Measurements from ENCODE around the gene LRRC61.
A peak's percentile ranks its signal among the peaks of the same experiment; 100 is the strongest.

Gene LRRC61

DNA sequence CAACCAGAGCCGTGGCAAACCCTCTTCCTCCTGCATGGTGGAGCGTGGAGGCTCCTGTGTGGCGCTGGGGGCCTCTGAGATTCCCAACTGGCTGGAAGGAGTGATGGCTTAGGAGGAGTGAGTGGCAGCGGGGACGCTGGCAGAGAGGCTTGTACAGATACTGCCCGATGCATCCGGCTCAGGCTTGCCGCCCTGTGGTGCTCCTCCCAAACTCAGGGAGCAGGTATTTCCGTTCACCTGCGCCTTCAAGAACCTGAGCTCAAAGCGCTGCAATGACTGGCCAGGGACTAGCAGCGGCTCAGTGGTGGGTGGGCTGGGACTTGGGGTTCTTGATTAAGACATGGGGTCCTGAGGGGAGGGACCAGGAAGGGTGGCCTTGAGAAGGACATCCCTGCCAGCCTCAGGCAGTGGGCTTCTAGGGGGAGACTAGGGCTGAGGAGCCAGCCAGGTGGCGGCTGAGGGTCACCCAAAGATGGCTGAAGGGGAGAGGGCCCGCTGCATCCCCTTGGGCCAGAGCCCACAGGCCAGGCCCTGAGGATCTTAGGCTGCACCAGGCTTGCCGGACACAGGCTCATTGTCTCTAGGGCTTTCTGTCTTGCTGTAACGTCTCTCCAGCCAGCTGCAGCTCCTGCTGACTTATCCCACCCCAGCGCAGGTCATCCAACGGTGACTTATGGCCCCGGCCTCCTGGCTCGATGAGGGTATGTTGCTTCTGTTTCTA, 59.1 kb downstream of the LRRC61 start:
- Histone ChIP-seq H2BK5ac (ENCODE audit: low read depth, low read length, poor library complexity) (no peak overlapping the region), H3K4me2 (ENCODE audit: low read length) (no peak overlapping the region), H3K79me2 (ENCODE audit: control insufficient read depth, insufficient read depth, low read length, poor library complexity) (peaks cover 16% of the 10 kb centered on the region), H2BK120ac (ENCODE audit: insufficient read depth, low read length, poor library complexity) (no peak overlapping the region), H3K4ac (ENCODE audit: low read depth, low read length) (no peak overlapping the region), H3K4me3 (ENCODE audit: low read depth, low read length) (no peak overlapping the region), H2AFZ (ENCODE audit: insufficient read depth, low read length, poor library complexity) (no peak overlapping the region), H3K4me1 (ENCODE audit: control insufficient read depth in 1 of 2, insufficient read depth in 2 of 2, low read length in 2 of 2) (peaks cover 30 to 35% of the 10 kb centered on the region in 2 experiments), H2AK5ac (ENCODE audit: low read length) (peak overlapping the region; percentile 14), H3K9ac (ENCODE audit: low read length) (no peak overlapping the region), H3K27ac (ENCODE audit: low read depth, low read length) (no peak overlapping the region), H4K12ac (ENCODE audit: low read depth, low read length) (no peak overlapping the region), H4K91ac (ENCODE audit: low read depth, low read length) (peak overlapping the region; percentile 15), H3K23ac (ENCODE audit: low read length) (no peak overlapping the region), H2BK12ac (ENCODE audit: low read length) (peak overlapping the region; percentile 25), H3K9me3 (ENCODE audit: insufficient read depth, low read depth, low read length) (peaks cover 2% of the 10 kb centered on the region), H3K27me3 (ENCODE audit: insufficient read depth, low read length) (no peaks in the 10 kb centered on the region), H4K8ac (ENCODE audit: low read depth, low read length) (no peak overlapping the region), H3K18ac (ENCODE audit: low read length) (peak overlapping the region; percentile 49), H3K36me3 (ENCODE audit: control insufficient read depth in 1 of 2, insufficient read depth in 2 of 2, low read length in 2 of 2) (peaks cover 5 to 9% of the 10 kb centered on the region in 2 experiments), H3K79me1 (ENCODE audit: low read length) (peaks cover 24% of the 10 kb centered on the region), H3K14ac (ENCODE audit: low read length) (no peak overlapping the region)
- no peak for DNase-seq
- WGBS (ENCODE audit: extremely low coverage, insufficient coverage, insufficient read length): no CpG with 5 or more reads among the region's 20 CpGs

DNA sequence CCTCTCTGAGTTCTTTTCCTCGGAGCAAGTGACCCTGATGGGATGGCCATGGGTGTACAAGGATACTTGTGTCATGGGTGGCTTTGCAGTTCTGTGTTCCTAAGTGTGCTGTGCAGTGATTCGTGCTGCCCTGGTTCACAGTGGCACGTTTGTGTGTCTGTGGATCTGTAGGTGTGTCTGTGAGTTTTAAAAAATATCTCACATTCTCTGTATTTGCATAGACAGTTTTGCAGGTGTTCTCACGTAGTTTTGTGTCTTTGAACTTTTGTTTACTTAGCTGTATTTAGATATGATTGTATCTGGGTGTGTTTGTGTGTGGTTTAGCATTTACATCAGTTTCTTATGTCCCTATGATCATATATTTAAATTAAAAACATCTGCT, 59.7 kb downstream of the LRRC61 start:
- H3K14ac ChIP-seq (ENCODE audit: low read length): no peak overlapping the region
- H3K36me3 ChIP-seq (ENCODE audit: control insufficient read depth in 1 of 2, insufficient read depth in 2 of 2, low read length in 2 of 2): peaks cover 7 to 11% of the 10 kb centered on the region in 2 experiments
- H3K4me3 ChIP-seq (ENCODE audit: low read depth, low read length): no peak overlapping the region
- H3K4ac ChIP-seq (ENCODE audit: low read depth, low read length): no peak overlapping the region
- peaks cover 16% of the 10 kb centered on the region for H3K79me2 ChIP-seq (ENCODE audit: control insufficient read depth, insufficient read depth, low read length, poor library complexity)
- no peak overlapping the region for H3K9ac ChIP-seq (ENCODE audit: low read length)
- peaks cover 26 to 32% of the 10 kb centered on the region in 2 experiments for H3K4me1 ChIP-seq (ENCODE audit: control insufficient read depth in 1 of 2, insufficient read depth in 2 of 2, low read length in 2 of 2)
- H3K79me1 ChIP-seq (ENCODE audit: low read length): peaks cover 21% of the 10 kb centered on the region
- WGBS (ENCODE audit: extremely low coverage, insufficient coverage, insufficient read length): no CpG with 5 or more reads among the region's 4 CpGs
- H2BK5ac ChIP-seq (ENCODE audit: low read depth, low read length, poor library complexity): no peak overlapping the region
- H2BK12ac ChIP-seq (ENCODE audit: low read length): no peak overlapping the region
- H4K8ac ChIP-seq (ENCODE audit: low read depth, low read length): no peak overlapping the region
- H3K18ac ChIP-seq (ENCODE audit: low read length): no peak overlapping the region
- no peak overlapping the region for H4K12ac ChIP-seq (ENCODE audit: low read depth, low read length)
- H2AFZ ChIP-seq (ENCODE audit: insufficient read depth, low read length, poor library complexity): no peak overlapping the region
- no peak overlapping the region for H3K27ac ChIP-seq (ENCODE audit: low read depth, low read length)
- peak overlapping the region; percentile 15 for H4K91ac ChIP-seq (ENCODE audit: low read depth, low read length)
- no peak overlapping the region for H3K23ac ChIP-seq (ENCODE audit: low read length)
- peaks cover 2% of the 10 kb centered on the region for H3K9me3 ChIP-seq (ENCODE audit: insufficient read depth, low read depth, low read length)
- no peak overlapping the region for H2BK120ac ChIP-seq (ENCODE audit: insufficient read depth, low read length, poor library complexity)
- no peak overlapping the region for H2AK5ac ChIP-seq (ENCODE audit: low read length)
- DNase-seq: no peak
- H3K4me2 ChIP-seq (ENCODE audit: low read length): no peak overlapping the region
- H3K27me3 ChIP-seq (ENCODE audit: insufficient read depth, low read length): no peaks in the 10 kb centered on the region

DNA sequence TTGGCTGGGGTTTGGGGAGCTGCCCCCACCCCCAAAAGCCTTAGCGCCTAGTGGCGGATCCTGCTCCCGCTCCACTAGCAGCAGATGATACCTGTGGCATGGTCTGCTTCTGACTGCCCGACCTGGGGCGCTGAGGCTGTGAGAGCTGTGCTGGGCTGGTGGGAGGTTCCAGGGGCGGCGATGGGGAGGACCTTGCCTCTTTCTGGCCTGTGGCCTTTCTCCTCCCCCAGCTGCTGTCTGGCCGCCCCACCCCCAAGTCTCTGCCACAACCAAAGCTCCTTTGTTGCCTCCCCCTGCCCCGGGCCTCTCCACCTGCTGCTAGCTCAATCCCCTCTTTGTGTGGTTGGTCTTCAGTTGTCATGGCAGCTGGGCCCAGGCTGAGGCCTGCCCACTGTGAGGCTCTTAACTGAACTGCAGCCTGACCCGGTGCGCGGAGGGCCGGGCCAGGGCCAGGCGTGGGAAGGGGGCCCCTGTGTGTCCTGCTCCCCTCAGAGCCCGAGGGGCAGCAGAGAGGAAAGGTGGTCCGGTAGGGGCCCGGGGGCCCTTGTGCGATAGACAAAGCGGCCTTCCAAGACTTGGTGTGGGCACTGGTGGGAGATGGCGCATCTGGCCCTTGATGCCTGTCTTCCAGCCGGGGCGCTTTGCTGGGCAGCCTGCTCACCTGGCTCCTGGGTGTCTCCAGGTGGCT, 60.7 kb downstream of the LRRC61 start:
- peak overlapping the region; percentile 70 for H2BK12ac ChIP-seq (ENCODE audit: low read length)
- peaks cover 12% of the 10 kb centered on the region for H3K79me2 ChIP-seq (ENCODE audit: control insufficient read depth, insufficient read depth, low read length, poor library complexity)
- no peak for DNase-seq
- H3K27me3 ChIP-seq (ENCODE audit: insufficient read depth, low read length): no peaks in the 10 kb centered on the region
- H2AFZ ChIP-seq (ENCODE audit: insufficient read depth, low read length, poor library complexity): peak overlapping the region; percentile 2
- H3K14ac ChIP-seq (ENCODE audit: low read length): peak overlapping the region; percentile 76
- peak overlapping the region; percentile 11 for H4K12ac ChIP-seq (ENCODE audit: low read depth, low read length)
- peak overlapping the region; percentile 60 for H4K91ac ChIP-seq (ENCODE audit: low read depth, low read length)
- peak overlapping the region; percentile 50 for H4K8ac ChIP-seq (ENCODE audit: low read depth, low read length)
- no CpG with 5 or more reads among the region's 22 CpGs for WGBS (ENCODE audit: extremely low coverage, insufficient coverage, insufficient read length)
- no peak overlapping the region for H3K4me3 ChIP-seq (ENCODE audit: low read depth, low read length)
- H3K9ac ChIP-seq (ENCODE audit: low read length): no peak overlapping the region
- H3K4ac ChIP-seq (ENCODE audit: low read depth, low read length): peak overlapping the region; percentile 80
- peaks cover 23 to 29% of the 10 kb centered on the region in 2 experiments for H3K4me1 ChIP-seq (ENCODE audit: control insufficient read depth in 1 of 2, insufficient read depth in 2 of 2, low read length in 2 of 2)
- H3K36me3 ChIP-seq (ENCODE audit: control insufficient read depth in 1 of 2, insufficient read depth in 2 of 2, low read length in 2 of 2): peaks cover 13 to 18% of the 10 kb centered on the region in 2 experiments
- peak overlapping the region; percentile 42 for H2BK5ac ChIP-seq (ENCODE audit: low read depth, low read length, poor library complexity)
- H3K79me1 ChIP-seq (ENCODE audit: low read length): peaks cover 12% of the 10 kb centered on the region
- no peak overlapping the region for H3K27ac ChIP-seq (ENCODE audit: low read depth, low read length)
- H3K23ac ChIP-seq (ENCODE audit: low read length): no peak overlapping the region
- H3K18ac ChIP-seq (ENCODE audit: low read length): peak overlapping the region; percentile 95
- peak overlapping the region; percentile 67 for H2AK5ac ChIP-seq (ENCODE audit: low read length)
- H2BK120ac ChIP-seq (ENCODE audit: insufficient read depth, low read length, poor library complexity): peak overlapping the region; percentile 39
- H3K4me2 ChIP-seq (ENCODE audit: low read length): peak overlapping the region; percentile 17
- H3K9me3 ChIP-seq (ENCODE audit: insufficient read depth, low read depth, low read length): peaks cover 2% of the 10 kb centered on the region

DNA sequence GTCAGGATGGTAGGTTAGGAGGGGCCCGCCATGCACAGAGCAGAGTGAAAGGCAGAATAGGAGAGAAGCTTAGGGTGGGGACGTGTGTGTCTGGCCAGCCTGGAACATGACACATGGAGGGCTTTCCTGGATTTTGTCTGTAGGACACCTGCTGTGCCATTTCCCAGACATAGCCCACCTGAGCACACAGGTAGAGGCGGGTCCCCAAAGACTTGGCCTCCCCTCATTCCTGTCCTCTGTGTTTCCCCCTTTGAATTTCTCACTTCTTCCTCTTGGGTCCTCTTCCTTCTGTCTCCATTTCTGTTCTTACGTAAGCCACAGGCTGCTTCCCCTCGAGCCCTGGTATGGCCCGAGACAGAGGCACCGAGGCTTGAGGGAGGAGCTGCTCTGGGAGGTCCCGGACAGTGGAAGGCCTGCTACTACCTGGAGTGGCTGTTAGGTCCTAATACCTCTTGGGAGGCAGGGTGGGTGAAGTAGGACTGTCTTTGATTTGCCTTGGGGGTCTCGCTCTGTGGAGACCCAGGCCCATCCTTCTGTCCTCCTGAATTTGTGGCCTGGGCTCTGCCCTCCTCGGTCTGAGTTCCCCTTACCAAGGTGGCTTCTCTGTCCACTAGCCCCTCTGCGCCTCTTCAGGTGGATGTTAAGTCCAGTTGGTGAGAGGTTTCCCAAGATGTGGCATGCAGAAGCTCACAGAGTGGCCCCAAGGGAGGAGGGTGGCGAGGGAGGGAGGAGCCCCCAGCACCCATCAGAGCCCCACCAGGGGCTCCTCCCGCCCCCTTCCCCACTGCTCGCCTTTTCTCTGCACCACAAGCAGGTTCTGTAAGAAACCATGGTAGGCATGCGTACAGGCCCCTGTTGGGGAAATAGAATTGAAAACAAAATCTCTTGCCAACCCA, 61.5 kb downstream of the LRRC61 start:
- H2BK12ac ChIP-seq (ENCODE audit: low read length): peak overlapping the region; percentile 64

More for the DNA sequence above, 61.5 kb downstream of the LRRC61 start:
- WGBS (ENCODE audit: extremely low coverage, insufficient coverage, insufficient read length): no CpG with 5 or more reads among the region's 15 CpGs
- Histone ChIP-seq H3K36me3 (ENCODE audit: control insufficient read depth in 1 of 2, insufficient read depth in 2 of 2, low read length in 2 of 2) (peaks cover 19 to 26% of the 10 kb centered on the region in 2 experiments), H3K9me3 (ENCODE audit: insufficient read depth, low read depth, low read length) (peaks cover 2% of the 10 kb centered on the region), H3K4me3 (ENCODE audit: low read depth, low read length) (no peak overlapping the region), H3K4me2 (ENCODE audit: low read length) (no peak overlapping the region), H3K4me1 (ENCODE audit: control insufficient read depth in 1 of 2, insufficient read depth in 2 of 2, low read length in 2 of 2) (peaks cover 26 to 31% of the 10 kb centered on the region in 2 experiments), H4K12ac (ENCODE audit: low read depth, low read length) (no peak overlapping the region), H4K8ac (ENCODE audit: low read depth, low read length) (peak overlapping the region; percentile 37), H3K9ac (ENCODE audit: low read length) (no peak overlapping the region), H3K79me1 (ENCODE audit: low read length) (peaks cover 7% of the 10 kb centered on the region), H3K23ac (ENCODE audit: low read length) (no peak overlapping the region), H2AK5ac (ENCODE audit: low read length) (peak overlapping the region; percentile 67), H3K27me3 (ENCODE audit: insufficient read depth, low read length) (no peaks in the 10 kb centered on the region), H2BK5ac (ENCODE audit: low read depth, low read length, poor library complexity) (peak overlapping the region; percentile 21), H2BK120ac (ENCODE audit: insufficient read depth, low read length, poor library complexity) (peak overlapping the region; percentile 39), H4K91ac (ENCODE audit: low read depth, low read length) (peak overlapping the region; percentile 60), H3K14ac (ENCODE audit: low read length) (peak overlapping the region; percentile 76), H3K79me2 (ENCODE audit: control insufficient read depth, insufficient read depth, low read length, poor library complexity) (peaks cover 9% of the 10 kb centered on the region), H3K4ac (ENCODE audit: low read depth, low read length) (peak overlapping the region; percentile 46), H2AFZ (ENCODE audit: insufficient read depth, low read length, poor library complexity) (no peak overlapping the region), H3K18ac (ENCODE audit: low read length) (peak overlapping the region; percentile 73), H3K27ac (ENCODE audit: low read depth, low read length) (no peak overlapping the region)
- DNase-seq: no peak

Data from trophoblast cell (in vitro differentiated cells and primary cell).